ENCODE measurements around the gene VAPB.

DNA sequence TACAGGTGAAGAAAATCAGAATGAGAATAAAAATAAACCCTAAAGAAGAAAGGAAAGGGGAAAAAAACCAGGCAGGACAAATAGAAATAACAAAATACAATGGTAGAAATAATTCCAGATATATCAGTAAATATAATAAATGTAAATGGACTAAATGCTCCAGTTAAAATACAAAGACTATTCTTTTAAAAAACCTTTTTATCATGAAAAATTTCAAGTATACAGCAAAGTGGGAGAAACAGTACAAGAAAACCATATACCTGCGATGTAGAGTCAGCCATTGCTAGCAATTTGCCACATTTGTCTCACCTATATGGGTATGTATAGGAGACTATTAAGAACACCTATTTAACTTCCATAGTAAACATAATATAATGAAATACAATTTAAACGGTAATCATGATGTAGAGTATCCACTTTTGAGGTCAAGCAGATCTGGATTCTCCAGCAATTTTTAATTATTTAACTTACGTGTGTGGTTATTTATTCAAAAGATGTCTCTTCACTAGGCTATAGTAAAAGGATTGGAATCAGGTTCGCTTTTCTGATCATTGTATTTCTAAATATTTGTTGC is 914 bp upstream of the VAPB start:
- TF ChIP-seq, protein P1, sequence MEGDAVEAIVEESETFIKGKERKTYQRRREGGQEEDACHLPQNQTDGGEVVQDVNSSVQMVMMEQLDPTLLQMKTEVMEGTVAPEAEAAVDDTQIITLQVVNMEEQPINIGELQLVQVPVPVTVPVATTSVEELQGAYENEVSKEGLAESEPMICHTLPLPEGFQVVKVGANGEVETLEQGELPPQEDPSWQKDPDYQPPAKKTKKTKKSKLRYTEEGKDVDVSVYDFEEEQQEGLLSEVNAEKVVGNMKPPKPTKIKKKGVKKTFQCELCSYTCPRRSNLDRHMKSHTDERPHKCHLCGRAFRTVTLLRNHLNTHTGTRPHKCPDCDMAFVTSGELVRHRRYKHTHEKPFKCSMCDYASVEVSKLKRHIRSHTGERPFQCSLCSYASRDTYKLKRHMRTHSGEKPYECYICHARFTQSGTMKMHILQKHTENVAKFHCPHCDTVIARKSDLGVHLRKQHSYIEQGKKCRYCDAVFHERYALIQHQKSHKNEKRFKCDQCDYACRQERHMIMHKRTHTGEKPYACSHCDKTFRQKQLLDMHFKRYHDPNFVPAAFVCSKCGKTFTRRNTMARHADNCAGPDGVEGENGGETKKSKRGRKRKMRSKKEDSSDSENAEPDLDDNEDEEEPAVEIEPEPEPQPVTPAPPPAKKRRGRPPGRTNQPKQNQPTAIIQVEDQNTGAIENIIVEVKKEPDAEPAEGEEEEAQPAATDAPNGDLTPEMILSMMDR (IDR thresholded peaks at IDR 0.05 in 8 of 11, conservative IDR thresholded peaks at IDR 0.05 in 3 of 11) = no peak
- TF ChIP-seq POLR2A (IDR thresholded peaks at IDR 0.05) (no peak), POLR2AphosphoS5 (IDR thresholded peaks at IDR 0.05) (no peak)
